ENCODE results near the gene CRABP2.

The CRABP2 gene

GRCh38 chr1:156666862-156667609 lies 38.3 kb downstream of the CRABP2 start:
- no peak for DNase-seq

- DNase-seq: no peak
Observed at GRCh38 chr1:156665539-156665938, 39.8 kb downstream of the CRABP2 start.

- DNase-seq: peak; percentile 86
Observed at GRCh38 chr1:156664767-156665411, 40.5 kb downstream of the CRABP2 start.

GRCh38 chr1:156664046-156664766 lies 41.2 kb downstream of the CRABP2 start:
- peak; percentile 58 for DNase-seq

- no peak for DNase-seq
Observed at GRCh38 chr1:156663178-156663577, 42.2 kb downstream of the CRABP2 start.

GRCh38 chr1:156662800-156663055 lies 42.7 kb downstream of the CRABP2 start:
- no peak for DNase-seq

GRCh38 chr1:156662005-156662799 lies 43.2 kb downstream of the CRABP2 start:
- DNase-seq: no peak

GRCh38 chr1:156660752-156661112 lies 44.7 kb downstream of the CRABP2 start:
- DNase-seq: no peak

- peak; percentile 74 for DNase-seq
Observed at GRCh38 chr1:156659988-156660751, 45.2 kb downstream of the CRABP2 start.

GRCh38 chr1:156659661-156659987 lies 45.8 kb downstream of the CRABP2 start:
- DNase-seq: no peak

- no peak for DNase-seq
Observed at GRCh38 chr1:156658945-156659574, 46.3 kb downstream of the CRABP2 start.

- no peak for DNase-seq
Observed at GRCh38 chr1:156658496-156658895, 46.9 kb downstream of the CRABP2 start.

GRCh38 chr1:156657741-156658319 lies 47.6 kb downstream of the CRABP2 start:
- no peak for DNase-seq

- DNase-seq: peak; percentile 59
Observed at GRCh38 chr1:156656806-156657740, 48.3 kb downstream of the CRABP2 start.

GRCh38 chr1:156655904-156656516 lies 49.4 kb downstream of the CRABP2 start:
- no peak for DNase-seq

GRCh38 chr1:156655151-156655903 lies 50.1 kb downstream of the CRABP2 start:
- DNase-seq: no peak

- no peak for DNase-seq
Observed at GRCh38 chr1:156654700-156655099, 50.7 kb downstream of the CRABP2 start.

- DNase-seq: no peak
Observed at GRCh38 chr1:156652992-156653355, 52.4 kb downstream of the CRABP2 start.

Measured in DMS79 treated with DMSO at 0.1 percent for 48 hours (cell line).